ENCODE results near the gene TMA7B. TPM values are rescaled to one million over a fixed set of nuclear protein-coding genes. Genes with fewer than 3 reads are reported as not detected.

TMA7B gene
- total and polyA plus RNA-seq, 2 of the 4 experiments (the other 2 are of a cell fraction): not detected

DNA sequence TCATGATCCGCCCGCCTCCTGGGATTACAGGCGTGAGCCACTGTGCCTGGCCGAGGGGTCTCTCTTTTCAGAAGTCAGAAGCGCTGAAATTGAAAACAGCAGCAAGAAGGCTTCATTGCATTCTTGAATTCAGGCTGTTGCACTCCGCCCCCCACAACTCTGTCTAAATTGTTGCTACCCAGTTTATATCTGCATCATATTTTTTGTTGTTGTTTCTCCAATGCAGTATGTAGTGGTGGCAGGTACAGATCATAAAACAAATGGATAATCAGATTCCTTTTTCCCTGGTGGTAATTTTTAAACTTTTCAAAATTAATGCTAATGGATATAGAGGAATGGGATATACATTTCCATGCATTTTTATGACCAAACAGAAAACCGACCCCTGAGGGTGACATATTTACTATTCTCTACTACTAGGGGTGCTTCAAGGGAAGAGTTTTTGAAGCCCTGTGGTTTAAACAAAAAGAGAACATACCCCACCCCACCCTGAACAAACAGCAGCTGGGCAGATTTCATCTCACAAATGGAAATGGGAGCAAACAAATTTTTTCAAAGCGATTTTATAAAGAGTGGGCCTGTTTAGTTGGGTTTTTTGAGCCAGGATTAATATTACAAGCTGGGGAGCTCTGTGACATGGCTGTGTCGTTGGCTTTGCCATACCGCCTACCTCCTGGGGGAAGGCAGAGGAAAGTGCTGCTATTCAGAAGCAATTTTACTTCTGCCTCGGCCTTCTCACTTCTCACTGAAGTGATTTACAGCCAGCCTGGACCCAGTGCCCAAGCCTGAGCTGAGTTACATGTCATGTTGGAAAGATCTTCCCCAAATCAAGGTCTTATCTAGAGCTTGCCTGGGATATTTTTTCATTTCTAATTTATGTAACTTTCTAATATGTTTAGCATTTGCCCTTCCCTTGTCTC is 16.0 kb upstream of the TMA7B start (continued):
- TF ChIP-seq CHD1 (IDR thresholded peaks at IDR 0.05; ENCODE audit: low read depth, low read length): no peak

- no peak for TF ChIP-seq SMC3 (IDR thresholded peaks at IDR 0.05; ENCODE audit: low read depth, low read length)
- TF ChIP-seq POLR2A (IDR thresholded peaks at IDR 0.05; ENCODE audit: low read depth, low read length): no peak
- TF ChIP-seq BHLHE40 (IDR thresholded peaks at IDR 0.05; ENCODE audit: low read depth, low read length): no peak
- no peak for TF ChIP-seq RFX5 (IDR thresholded peaks at IDR 0.05; ENCODE audit: low read depth, low read length)
- TF ChIP-seq MAZ (IDR thresholded peaks at IDR 0.05; ENCODE audit: borderline replicate concordance, low read depth, low read length): no peak
Observed at GRCh38 chr22:39946126-39946502, 14.1 kb upstream of the TMA7B start.

More at GRCh38 chr22:39946126-39946502, 14.1 kb upstream of the TMA7B start:
- Histone ChIP-seq H4K8ac (ENCODE audit: low read depth in 2 of 2, low read length in 2 of 2) (no peak overlapping the region), H3K27me3 (ENCODE audit: control insufficient read depth, insufficient read depth, low read length) (peaks cover 58% of the 10 kb centered on the region), H3K4me3 (ENCODE audit: insufficient read depth, low read depth, low read length) (no peak overlapping the region), H4K20me1 (ENCODE audit: insufficient read depth, low read length) (no peaks in the 10 kb centered on the region), H3K36me3 (ENCODE audit: control insufficient read depth, insufficient read depth, low read length) (no peaks in the 10 kb centered on the region), H3K4ac (ENCODE audit: low read depth, low read length) (no peak overlapping the region), H2AK9ac (replicated peaks; ENCODE audit: low read depth, low read length, poor library complexity) (no peak overlapping the region), H3K4me2 (ENCODE audit: low read depth, low read length) (no peak overlapping the region), H2BK5ac (ENCODE audit: low read depth, low read length, poor library complexity, severe bottlenecking) (no peak overlapping the region), H2BK20ac (ENCODE audit: low read depth, low read length) (no peak overlapping the region), H3K9ac (ENCODE audit: low read depth, low read length) (no peak overlapping the region), H3K18ac (ENCODE audit: low read depth, low read length) (no peak overlapping the region), H3K9me1 (ENCODE audit: insufficient read depth, low read length) (no peaks in the 10 kb centered on the region), H4K91ac (ENCODE audit: insufficient read depth, low read depth, low read length) (no peak overlapping the region), H2BK120ac (ENCODE audit: low read depth, low read length) (no peak overlapping the region), H2AFZ (replicated peaks; ENCODE audit: low read length, poor library complexity) (no peak overlapping the region), H3K56ac (ENCODE audit: extremely low read depth, insufficient read depth, low read length) (no peak overlapping the region), H3K79me1 (ENCODE audit: low read depth in 1 of 2, low read length in 2 of 2) (no peaks in the 10 kb centered on the region), H3K9me3 (ENCODE audit: control insufficient read depth, insufficient read depth, low read length) (no peaks in the 10 kb centered on the region), H2AK5ac (ENCODE audit: low read depth, low read length) (no peak overlapping the region), H4K5ac (ENCODE audit: low read depth, low read length) (no peak overlapping the region), H2BK15ac (ENCODE audit: low read depth, low read length) (no peak overlapping the region), H3K27ac (ENCODE audit: insufficient read depth, low read length) (no peak overlapping the region), H3K4me1 (ENCODE audit: control insufficient read depth, insufficient read depth, low read length) (no peaks in the 10 kb centered on the region), H3K14ac (replicated peaks; ENCODE audit: low read depth, low read length) (no peak overlapping the region), H3K23ac (ENCODE audit: low read depth, low read length) (no peak overlapping the region)
- ATAC-seq (ENCODE audit: low read depth) (no peak), DNase-seq (no peak)
- dilution Hi-C loops (cut with HindIII; ENCODE audit: low sequenced_read_pairs, unreplicated experiment): no loop called here
- POLR2A ChIA-PET (ENCODE audit: unreplicated experiment): no interaction called here
- in situ Hi-C loops (cut with MboI; ENCODE audit: low sequenced_read_pairs): no loop called here
- no CpG with 5 or more reads among the region's 4 CpGs for WGBS, 2 experiments (ENCODE audit: extremely low coverage in 2 of 2, insufficient read length in 1 of 2)
- intact Hi-C loops (cut with micrococcal nuclease): no loop called here
- CTCF ChIA-PET: no interaction called here
- BruUV-seq (replicated peaks): no TSS peak
